ENCODE results near the gene DSG4.

Gene DSG4

DNA sequence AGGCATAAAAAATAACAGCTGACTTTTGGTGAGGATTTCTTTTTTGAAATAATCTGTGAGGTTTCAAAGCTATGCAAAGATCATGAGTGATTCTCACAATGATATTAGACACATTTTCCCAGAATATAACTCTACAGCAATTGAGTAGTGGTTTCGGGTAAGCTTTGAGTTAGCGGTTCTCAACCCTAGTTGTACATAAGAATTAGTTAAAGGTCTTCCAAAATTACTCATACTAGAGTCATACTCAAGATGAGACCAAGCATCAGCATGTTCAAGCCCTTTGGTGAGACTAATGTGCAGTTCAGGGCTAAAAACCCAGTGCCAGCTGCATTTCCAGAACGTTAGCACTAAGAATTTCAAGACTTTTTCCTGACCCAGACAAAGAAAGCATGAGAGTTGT is 31.1 kb downstream of the DSG4 start:
- ATAC-seq: peak; percentile 28
- DNase-seq: no peak

- ATAC-seq: no peak
- DNase-seq: no peak
These were observed 32.7 kb downstream of the DSG4 start for GRCh38 chr18:31409276-31409675.

GRCh38 chr18:31410716-31411483 is 34.3 kb downstream of the DSG4 start:
- DNase-seq (no peak), ATAC-seq (no peak)

- no peak for ATAC-seq
- DNase-seq: no peak
These were observed 36.6 kb downstream of the DSG4 start for GRCh38 chr18:31413137-31413536.

DNA sequence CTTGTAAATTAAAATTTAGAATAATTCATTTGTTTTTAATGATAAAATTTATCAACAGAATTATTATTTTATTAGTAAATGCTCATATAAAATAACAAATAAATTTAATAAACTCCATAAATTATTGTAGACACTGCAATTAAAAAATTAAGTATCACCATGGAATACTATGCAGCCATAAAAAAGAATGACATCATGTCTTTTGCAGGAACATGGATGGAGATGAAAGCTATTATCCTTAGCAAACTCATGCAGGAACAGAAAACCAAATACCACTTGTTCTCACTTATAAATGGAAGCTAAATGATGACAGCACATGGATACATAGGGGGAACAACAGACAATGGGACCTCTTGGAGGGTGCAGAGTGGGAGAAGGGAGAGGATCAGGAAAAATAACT is 41.3 kb downstream of the DSG4 start:
- DNase-seq: no peak
- no peak for ATAC-seq

DNA sequence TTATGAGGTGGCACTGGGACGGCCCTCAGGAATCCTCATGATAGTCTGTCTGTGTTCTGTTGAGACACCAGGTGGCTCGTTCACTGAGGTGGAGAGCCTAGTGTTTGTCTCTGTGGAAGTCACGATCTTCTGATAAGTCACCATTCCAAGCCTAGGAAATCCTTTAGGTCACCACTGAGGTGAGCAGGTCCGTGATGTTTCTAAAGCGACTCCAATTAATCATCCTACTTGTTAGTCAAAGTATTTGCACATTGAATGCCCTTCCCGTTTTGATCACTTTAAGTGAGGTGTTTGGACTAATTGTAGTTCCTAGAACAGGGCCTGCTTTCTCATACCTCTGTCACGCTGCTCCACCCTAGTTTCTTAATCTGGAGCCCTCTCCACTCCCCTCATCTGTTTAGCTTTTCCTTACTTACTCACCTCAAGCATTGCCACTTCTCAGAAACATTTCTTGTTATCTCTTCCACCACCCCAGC is 42.9 kb downstream of the DSG4 start:
- ATAC-seq (no peak), DNase-seq (no peak)

DNA sequence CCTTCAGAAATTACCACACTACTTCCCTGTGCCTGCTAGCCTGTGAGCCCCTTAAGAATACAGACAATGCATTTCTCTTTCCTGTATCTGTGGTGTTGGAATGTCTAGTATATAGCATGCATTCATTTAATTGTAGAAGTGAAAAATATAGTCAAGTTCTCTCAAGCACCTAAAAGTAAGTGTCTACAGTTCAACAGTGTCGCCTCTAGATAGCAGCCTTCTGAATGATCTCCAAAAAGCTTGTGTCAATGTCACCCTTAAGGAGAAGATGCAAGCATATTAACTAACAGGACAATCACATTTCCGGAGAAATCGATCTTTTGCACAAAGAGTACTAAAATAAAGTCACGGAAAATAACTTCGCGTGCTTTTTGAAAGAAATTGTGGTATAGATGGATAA is 43.5 kb downstream of the DSG4 start:
- DNase-seq: no peak
- ATAC-seq: no peak

- DNase-seq: no peak
- no peak for ATAC-seq
These were observed 43.9 kb downstream of the DSG4 start for GRCh38 chr18:31420524-31420923.

DNA sequence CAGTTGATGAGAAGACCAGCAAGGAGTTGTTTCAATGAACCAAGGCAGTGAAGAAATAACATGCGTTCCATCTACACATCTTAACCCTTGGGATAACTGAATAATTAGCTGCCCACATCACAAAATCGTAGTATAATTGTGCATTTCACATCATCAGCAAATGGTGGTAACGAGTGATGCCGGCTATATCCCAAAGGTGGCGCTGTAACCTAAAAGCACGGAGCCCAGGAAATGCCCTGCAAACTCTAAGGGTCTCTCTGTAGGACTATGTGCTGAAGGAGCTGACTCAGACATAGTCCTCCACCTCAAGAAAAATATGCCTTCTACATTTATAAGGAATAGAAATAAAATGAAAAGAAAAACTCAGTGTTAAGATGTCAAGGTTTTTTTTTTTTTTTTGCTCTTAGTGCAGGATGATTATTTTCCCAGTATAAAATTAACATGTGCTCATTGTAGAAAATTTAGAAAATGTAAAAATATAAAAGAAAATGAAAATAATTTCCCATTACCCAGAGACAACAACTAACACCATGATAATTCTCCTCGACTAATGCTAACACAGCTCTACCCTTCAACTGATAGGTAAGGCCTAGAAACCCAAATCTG is 47.9 kb downstream of the DSG4 start:
- peak; percentile 14 for DNase-seq
- ATAC-seq: no peak

- DNase-seq: no peak
- ATAC-seq: no peak
These were observed 49.4 kb downstream of the DSG4 start for GRCh38 chr18:31426021-31426420.

GRCh38 chr18:31426871-31427406 is 50.4 kb downstream of the DSG4 start:
- DNase-seq (no peak), ATAC-seq (no peak)

DNA sequence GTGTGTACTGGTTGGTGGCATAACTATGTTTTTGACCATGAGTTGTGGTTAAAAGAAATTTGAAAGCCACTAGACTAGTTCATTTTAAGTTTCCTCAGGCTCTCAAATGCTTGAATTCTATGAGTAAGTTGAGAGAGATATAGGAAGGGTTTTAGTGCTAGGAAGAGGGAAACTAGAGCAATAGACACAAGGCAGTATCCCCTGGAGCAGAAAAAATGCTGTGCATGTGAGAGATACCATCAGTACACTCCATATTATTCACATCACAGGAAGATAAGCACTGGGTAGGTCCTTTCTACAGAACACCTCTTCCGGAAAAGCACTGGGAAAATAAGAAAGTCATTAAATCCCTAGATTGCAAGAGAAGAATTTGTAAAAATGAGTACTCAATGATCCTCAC is 51.6 kb downstream of the DSG4 start:
- ATAC-seq (no peak), DNase-seq (no peak)

GRCh38 chr18:31429623-31430022 is 53.0 kb downstream of the DSG4 start:
- DNase-seq (no peak), ATAC-seq (no peak)

- no peak for ATAC-seq
- no peak for DNase-seq
These were observed 53.5 kb downstream of the DSG4 start for GRCh38 chr18:31430072-31430471.

DNA sequence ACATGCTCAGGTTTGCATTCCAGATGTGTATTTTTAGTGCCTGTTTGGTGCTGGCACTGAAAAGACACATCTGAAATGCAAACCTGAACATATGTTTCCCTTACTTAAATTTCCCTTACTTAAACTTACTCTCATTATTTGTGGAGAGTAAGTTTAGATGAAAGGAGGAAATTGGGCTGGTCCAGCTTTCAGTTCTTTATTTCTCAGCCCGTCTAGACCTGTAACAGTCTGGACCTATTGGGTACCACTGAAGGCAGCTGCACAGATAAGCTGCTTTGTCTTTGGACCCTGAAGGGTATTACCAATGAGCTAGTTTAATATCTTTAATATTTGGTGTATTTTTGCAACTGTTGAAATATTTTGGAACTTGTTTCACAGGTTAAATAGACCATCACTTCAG is 54.0 kb downstream of the DSG4 start:
- ATAC-seq (no peak), DNase-seq (no peak)

DNA sequence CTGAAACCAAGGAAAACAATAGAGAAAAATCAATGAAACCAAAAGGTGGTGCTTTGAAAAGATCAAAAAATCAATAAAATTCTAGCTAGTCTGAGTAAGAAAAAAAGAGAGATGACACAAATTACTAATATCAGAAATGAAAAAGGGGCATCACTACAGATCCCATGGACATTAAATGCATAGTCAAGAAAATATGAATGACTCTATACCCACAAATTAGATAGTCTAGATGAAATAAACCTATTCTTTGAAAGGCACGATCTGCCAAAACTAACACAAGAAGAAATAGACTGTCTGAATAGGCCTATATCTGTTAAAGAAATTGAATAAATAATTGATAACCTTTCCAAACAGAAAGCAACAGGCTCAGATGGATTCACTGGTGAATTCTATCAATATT is 55.7 kb downstream of the DSG4 start:
- DNase-seq: no peak
- no peak for ATAC-seq

DNA sequence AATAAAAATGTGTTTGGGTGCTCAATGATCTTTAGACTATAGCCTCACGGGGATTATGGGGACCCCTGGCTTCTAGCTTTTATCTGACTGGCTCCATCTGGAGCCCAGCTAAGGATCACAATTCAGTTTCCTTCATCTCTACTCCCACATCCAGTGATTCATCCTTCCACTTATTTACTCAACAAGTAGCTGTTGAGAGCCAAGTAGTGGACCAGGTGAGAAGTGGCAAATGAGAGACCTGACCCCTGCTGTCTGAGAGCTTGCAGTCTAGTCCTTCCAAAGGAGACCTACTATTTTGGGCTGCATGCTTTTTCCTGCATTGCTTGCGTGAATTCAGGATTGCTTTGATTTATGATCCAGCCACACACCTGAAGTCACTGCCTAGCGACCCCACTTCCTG is 60.2 kb downstream of the DSG4 start:
- ATAC-seq: no peak

DNA sequence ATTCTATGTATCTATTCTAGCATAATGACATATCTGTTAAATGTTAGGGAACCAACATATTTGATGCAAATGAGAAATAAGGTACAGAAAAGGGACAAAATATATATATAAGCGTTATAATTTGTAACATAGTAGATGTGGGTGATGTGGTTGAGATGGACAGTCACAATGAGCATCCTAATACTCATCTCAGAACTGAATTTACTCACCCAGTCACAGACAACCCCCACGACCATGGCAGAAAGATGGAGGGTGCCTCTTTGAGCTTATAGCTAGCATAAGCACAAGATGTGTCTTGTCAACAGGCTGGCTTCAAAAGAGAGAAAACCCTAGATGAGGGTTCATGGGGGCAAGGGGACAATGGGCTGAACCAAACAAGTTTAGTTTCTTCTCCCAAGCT is 61.8 kb downstream of the DSG4 start:
- ATAC-seq: no peak
- DNase-seq: no peak

More for the DNA sequence above, 60.2 kb downstream of the DSG4 start:
- no peak for DNase-seq

GRCh38 chr18:31439807-31440325 is 63.3 kb downstream of the DSG4 start:
- DNase-seq: no peak
- ATAC-seq: no peak

- no peak for DNase-seq
- ATAC-seq: no peak
These were observed 64.2 kb downstream of the DSG4 start for GRCh38 chr18:31440787-31441186.

DNA sequence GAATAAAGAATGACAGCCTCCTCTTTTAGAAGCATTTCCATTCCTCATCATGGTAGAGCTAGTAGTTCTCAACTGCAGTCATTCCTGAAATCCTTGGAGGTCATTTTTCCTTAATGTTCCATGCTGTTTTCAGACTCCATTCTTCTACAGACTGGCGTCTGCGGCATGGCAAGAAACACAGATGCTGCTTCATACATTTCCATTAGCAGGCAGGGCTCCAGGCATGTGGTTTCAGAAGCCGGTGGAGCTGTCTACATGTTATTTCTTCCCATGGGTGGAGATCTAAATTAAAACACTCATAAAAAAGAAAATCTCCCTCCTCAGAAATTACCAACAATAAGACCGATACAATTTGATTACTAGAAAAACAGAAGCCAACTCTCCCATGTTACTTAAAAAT is 64.9 kb downstream of the DSG4 start:
- no peak for ATAC-seq

DNA sequence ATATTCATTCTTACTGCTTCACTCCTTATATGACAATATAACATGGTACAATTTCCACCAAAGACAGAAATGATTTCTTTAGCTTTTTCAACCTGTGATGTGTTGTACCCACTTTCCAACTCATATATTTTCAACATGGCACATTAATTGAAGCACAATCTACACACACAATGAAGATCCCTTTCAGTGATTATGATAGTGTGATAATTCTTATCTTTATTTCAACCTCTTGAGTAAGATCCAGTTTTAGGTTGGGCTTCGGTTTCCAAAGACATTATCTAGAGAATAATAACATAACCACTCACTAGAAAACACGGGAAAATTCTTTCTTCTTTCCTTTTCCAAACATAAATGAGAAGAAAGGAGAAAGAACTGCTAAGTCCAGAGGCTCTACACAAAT is 67.6 kb downstream of the DSG4 start:
- DNase-seq (no peak), ATAC-seq (no peak)

More for the DNA sequence above, 64.9 kb downstream of the DSG4 start:
- DNase-seq: no peak

- no peak for ATAC-seq
- DNase-seq: no peak
These were observed 69.3 kb downstream of the DSG4 start for GRCh38 chr18:31445908-31446307.

GRCh38 chr18:31446854-31447253 is 70.3 kb downstream of the DSG4 start:
- DNase-seq: no peak

More at GRCh38 chr18:31446854-31447253, 70.3 kb downstream of the DSG4 start:
- ATAC-seq: no peak
